ENCODE measurements around the gene BTBD10.

GRCh38 chr11:13391217-13391616 is 71.8 kb downstream of the BTBD10 start:
- TF ChIP-seq CTCF (IDR thresholded peaks at IDR 0.05) (no peak), POLR2A (IDR thresholded peaks at IDR 0.05) (no peak)

Measured in adrenal gland (tissue), 5 donors.